A375 (cell line): ENCODE measurements around the gene NLRC5. TPM values are rescaled to one million over a fixed set of nuclear protein-coding genes. Genes with fewer than 3 reads are reported as not detected.

Experiments used
- total RNA-seq: library from RNA; depleted of rRNA; stranded (reverse); fragments of >200 nt; shearing (Covaris generic); gene quantifications from 2 replicates; pipeline ENCODE4 v1.2.3, GENCODE V29; 2014; rRNA removed

Gene NLRC5
- total RNA-seq = 10.0 and 14.2 TPM in 2 replicates

GRCh38 chr16:56988948-56989945 is at the start of gene NLRC5:
Gene NLRC5, plus strand, starts transcription at chr16:56989557. Its CDS starts 31,156 bp downstream, at chr16:57020713.

GRCh38 chr16:56961851-56962281 is 27.5 kb upstream of the NLRC5 start, which contains the start of gene CETP:
Gene CETP, plus strand, starts transcription at chr16:56961950. Its CDS starts 30 bp downstream, at chr16:56961980.

GRCh38 chr16:57091975-57092785 is 102.8 kb downstream of the NLRC5 start, which contains the start of gene CPNE2:
Gene CPNE2, plus strand, starts transcription at chr16:57092583. Its CDS starts 18,160 bp downstream, at chr16:57110743.

Other genes with a start within 250 kb of the NLRC5 start
- gene SLC12A3, start 124.3 kb upstream of the NLRC5 start, total RNA-seq = not detected in 2 replicates
- gene HERPUD1, start 57.4 kb upstream of the NLRC5 start, total RNA-seq = 69.7 and 74.6 TPM in 2 replicates
- not detected in 2 replicates for gene CETP, start 27.6 kb upstream of the NLRC5 start, total RNA-seq
- gene CPNE2, start 103.0 kb downstream of the NLRC5 start, total RNA-seq = 11.0 and 17.9 TPM in 2 replicates
- gene PSME3IP1, start 196.5 kb downstream of the NLRC5 start, total RNA-seq = 106 and 115 TPM in 2 replicates
- gene RSPRY1, start 196.8 kb downstream of the NLRC5 start, total RNA-seq = 18.3 and 19.3 TPM in 2 replicates